ENCODE results near the gene CAMK1G. TPM values are rescaled to one million over a fixed set of nuclear protein-coding genes. Genes with fewer than 3 reads are reported as not detected.

CAMK1G gene
- total RNA-seq, 1 donor from 2014 or later = 3.8 TPM

DNA sequence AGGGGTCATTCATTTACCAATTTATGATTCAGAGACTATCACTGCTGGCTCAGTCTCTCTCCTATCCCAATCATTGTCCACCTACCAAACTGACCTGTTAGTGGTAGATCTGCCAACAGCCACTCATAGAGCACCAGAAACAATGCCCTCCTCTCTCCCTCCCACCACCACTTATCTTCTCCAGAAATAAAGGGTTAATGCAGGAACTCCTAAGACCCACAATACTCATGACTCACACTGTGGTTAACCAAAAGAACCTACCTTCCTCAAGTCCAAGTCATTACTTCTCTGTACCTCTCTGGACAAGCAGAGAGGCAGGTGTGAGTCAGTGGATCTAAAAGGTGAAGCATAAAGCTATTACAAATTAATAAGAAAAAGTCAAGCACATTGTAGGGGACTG is 40.9 kb upstream of the CAMK1G start:
- peaks cover 19% of the 10 kb centered on the region for H3K27me3 Mint-ChIP-seq (ENCODE audit: low read depth)
- no peaks in the 10 kb centered on the region for H3K9me3 Mint-ChIP-seq
- no peak overlapping the region for H3K4me3 Mint-ChIP-seq
- DNase-seq (ENCODE audit: low spot score in 2 of 2, unreplicated experiment in 2 of 2) = no peak
- H3K27ac Mint-ChIP-seq = no peak overlapping the region
- peaks cover 9% of the 10 kb centered on the region for H3K4me1 Mint-ChIP-seq
- TF ChIP-seq CTCF (IDR thresholded peaks at IDR 0.05; ENCODE audit: unreplicated experiment) = no peak
- H3K36me3 Mint-ChIP-seq = no peaks in the 10 kb centered on the region

GRCh38 chr1:209544098-209544497 is 39.4 kb upstream of the CAMK1G start:
- no peaks in the 10 kb centered on the region for H3K36me3 Mint-ChIP-seq
- no peak for TF ChIP-seq CTCF (IDR thresholded peaks at IDR 0.05; ENCODE audit: unreplicated experiment)
- no peak for DNase-seq (ENCODE audit: low spot score in 2 of 2, unreplicated experiment in 2 of 2)
- H3K4me1 Mint-ChIP-seq = peaks cover 14% of the 10 kb centered on the region
- peaks cover 6% of the 10 kb centered on the region for H3K27me3 Mint-ChIP-seq (ENCODE audit: low read depth)
- no peaks in the 10 kb centered on the region for H3K9me3 Mint-ChIP-seq
- no peak overlapping the region for H3K4me3 Mint-ChIP-seq
- H3K27ac Mint-ChIP-seq = no peak overlapping the region

DNA sequence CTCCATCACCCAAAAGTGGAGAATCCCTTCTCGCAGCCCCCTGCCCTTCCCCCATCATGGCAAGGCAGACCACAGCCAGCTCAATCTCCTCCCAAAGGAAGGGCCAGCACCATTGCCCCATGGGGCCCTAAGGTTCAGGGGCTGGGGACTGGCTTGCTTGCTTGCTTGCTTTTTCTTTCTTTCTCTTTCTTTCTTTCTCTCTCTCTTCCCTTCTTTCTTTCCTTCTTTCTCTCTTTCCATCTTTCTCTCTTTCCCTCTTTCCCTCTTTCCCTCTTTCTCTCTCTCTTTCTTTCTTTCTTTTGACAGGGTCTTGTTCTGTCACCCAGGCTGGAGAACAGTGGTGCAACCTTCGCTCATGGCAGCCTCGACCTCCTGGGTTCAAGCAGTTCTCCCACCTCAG is 38.1 kb upstream of the CAMK1G start:
- Mint-ChIP-seq H3K9me3 (no peaks in the 10 kb centered on the region), H3K4me3 (no peak overlapping the region), H3K36me3 (no peaks in the 10 kb centered on the region), H3K4me1 (peaks cover 23% of the 10 kb centered on the region), H3K27me3 (ENCODE audit: low read depth) (peaks cover 3% of the 10 kb centered on the region), H3K27ac (no peak overlapping the region)
- no peak for TF ChIP-seq CTCF (IDR thresholded peaks at IDR 0.05; ENCODE audit: unreplicated experiment)
- no peak for DNase-seq (ENCODE audit: low spot score in 2 of 2, unreplicated experiment in 2 of 2)

DNA sequence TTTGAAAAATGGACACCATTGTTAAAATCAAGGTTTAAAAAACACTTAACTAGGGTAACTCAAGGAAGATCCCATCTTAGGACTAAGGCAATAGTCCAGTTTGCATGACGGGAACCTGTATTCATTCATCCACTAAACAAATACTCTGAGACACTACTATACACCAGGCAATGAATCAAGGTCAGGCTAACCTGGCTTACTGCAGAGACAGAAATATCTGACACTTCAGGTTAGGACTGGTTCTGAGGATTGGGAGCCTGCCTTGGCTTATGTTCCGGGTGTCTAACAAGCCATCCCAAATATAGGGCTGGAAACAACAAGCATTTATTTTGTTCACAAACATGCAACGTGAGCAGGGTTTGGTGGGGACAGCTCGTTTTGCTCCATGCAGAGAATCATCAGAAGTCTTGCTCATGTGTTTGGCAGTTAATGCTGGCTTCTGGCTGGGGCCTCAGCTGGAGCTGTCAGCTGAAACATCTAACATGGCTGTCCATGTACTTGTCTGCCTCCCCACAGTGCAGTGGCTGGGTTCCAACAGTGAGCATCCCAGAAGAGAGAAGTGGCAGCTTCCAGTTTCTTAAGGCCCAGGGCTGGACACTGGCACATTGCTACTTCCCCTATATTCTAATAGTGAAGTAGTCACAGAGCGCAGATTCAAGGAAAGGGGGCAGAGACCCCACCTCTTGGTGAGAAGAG is 37.0 kb upstream of the CAMK1G start:
- H3K27me3 Mint-ChIP-seq (ENCODE audit: low read depth) = no peaks in the 10 kb centered on the region

GRCh38 chr1:209547626-209548025 is 35.9 kb upstream of the CAMK1G start:
- H3K27me3 Mint-ChIP-seq (ENCODE audit: low read depth) = no peaks in the 10 kb centered on the region
- H3K9me3 Mint-ChIP-seq = no peaks in the 10 kb centered on the region
- no peak overlapping the region for H3K4me3 Mint-ChIP-seq
- TF ChIP-seq CTCF (IDR thresholded peaks at IDR 0.05; ENCODE audit: unreplicated experiment) = no peak
- H3K36me3 Mint-ChIP-seq = no peaks in the 10 kb centered on the region
- no peak overlapping the region for H3K27ac Mint-ChIP-seq
- H3K4me1 Mint-ChIP-seq = peaks cover 27% of the 10 kb centered on the region
- DNase-seq (ENCODE audit: low spot score in 2 of 2, unreplicated experiment in 2 of 2) = no peak

More for the DNA sequence above, 37.0 kb upstream of the CAMK1G start:
- peaks cover 23% of the 10 kb centered on the region for H3K4me1 Mint-ChIP-seq
- no peaks in the 10 kb centered on the region for H3K9me3 Mint-ChIP-seq
- no peak overlapping the region for H3K27ac Mint-ChIP-seq
- TF ChIP-seq CTCF (IDR thresholded peaks at IDR 0.05; ENCODE audit: unreplicated experiment) = no peak
- no peak overlapping the region for H3K4me3 Mint-ChIP-seq
- no peak for DNase-seq (ENCODE audit: low spot score in 2 of 2, unreplicated experiment in 2 of 2)
- no peaks in the 10 kb centered on the region for H3K36me3 Mint-ChIP-seq
